ENCODE results near the gene PDLIM1. TPM values are rescaled to one million over a fixed set of nuclear protein-coding genes. Genes with fewer than 3 reads are reported as not detected.

Gene PDLIM1
- total and polyA plus RNA-seq, 2 of the 8 experiments (the other 6 are each of a cell fraction or from before 2014, with no cell fraction given), result 169 to 245 TPM

DNA sequence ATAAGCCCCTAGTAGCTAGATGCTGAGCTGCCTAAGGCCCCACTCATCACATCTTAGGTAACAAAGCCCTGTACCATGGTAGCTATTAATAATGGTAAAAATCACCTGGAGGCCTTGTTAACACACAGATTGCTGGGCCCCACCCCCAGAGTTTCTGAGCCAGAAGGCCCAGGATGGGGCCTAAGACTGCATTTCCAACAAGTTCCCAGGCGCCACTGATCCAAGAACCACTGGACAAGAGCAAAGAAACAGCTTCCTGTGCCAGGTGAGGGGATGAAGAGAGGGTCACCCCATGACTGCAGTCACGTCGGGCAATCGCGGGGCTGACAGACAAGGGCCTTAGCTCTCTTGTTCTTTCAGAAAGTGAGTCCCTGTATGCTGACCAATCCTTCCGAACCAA is 50.0 kb downstream of the PDLIM1 start (continued):
- TF ChIP-seq POLR2AphosphoS5 (IDR thresholded peaks at IDR 0.05; ENCODE audit: low read depth, low read length), result no peak
- TF ChIP-seq CEBPB (IDR thresholded peaks at IDR 0.05; ENCODE audit: low read depth, low read length), result no peak
- TF ChIP-seq SUZ12 (IDR thresholded peaks at IDR 0.05; ENCODE audit: low read length), result no peak
- TF ChIP-seq CBX5 (IDR thresholded peaks at IDR 0.05; ENCODE audit: low read depth, low read length), result no peak
- TF ChIP-seq YY1 (IDR thresholded peaks at IDR 0.05; ENCODE audit: low read depth, low read length), result no peak
- TF ChIP-seq, protein P1, sequence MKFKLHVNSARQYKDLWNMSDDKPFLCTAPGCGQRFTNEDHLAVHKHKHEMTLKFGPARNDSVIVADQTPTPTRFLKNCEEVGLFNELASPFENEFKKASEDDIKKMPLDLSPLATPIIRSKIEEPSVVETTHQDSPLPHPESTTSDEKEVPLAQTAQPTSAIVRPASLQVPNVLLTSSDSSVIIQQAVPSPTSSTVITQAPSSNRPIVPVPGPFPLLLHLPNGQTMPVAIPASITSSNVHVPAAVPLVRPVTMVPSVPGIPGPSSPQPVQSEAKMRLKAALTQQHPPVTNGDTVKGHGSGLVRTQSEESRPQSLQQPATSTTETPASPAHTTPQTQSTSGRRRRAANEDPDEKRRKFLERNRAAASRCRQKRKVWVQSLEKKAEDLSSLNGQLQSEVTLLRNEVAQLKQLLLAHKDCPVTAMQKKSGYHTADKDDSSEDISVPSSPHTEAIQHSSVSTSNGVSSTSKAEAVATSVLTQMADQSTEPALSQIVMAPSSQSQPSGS (IDR thresholded peaks at IDR 0.05; ENCODE audit: low read length), result no peak

Measured in H1 (cell line).